ENCODE data around the gene GDF2. TPM values are rescaled to one million over a fixed set of nuclear protein-coding genes. Genes with fewer than 3 reads are reported as not detected.

The GDF2 gene
- total and polyA plus RNA-seq, 3 experiments from 2014 or later, result not detected

DNA sequence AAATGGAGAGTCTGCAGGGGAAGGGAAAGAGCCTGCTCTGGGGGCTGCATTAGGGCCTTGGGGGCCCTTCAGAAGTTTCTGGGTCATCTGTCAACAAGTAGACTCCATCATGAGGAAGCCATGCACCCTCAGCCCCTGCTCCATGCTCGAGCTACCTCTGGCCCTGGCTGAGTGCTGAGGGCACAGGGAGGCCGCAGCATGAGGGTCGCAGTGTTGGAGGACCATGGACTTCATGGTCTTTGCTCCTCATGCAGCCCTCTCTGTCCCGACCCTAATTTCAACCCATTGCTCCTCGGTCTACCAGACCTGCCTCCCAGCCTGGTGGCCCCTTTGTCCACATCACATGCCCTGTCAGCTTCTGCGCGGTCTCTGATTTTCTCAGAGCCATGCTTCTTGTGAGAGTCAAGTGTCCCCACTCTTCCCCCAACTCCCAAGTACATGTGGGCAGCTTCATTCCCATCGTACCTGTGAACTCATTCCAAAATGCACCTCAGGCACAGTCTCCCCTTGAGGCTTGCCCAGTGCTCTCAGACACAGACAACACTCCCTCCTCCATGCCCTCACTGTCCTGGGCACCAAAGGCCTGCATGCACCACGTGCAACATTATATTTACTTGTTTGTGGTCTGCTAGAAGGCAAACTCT lies 47.1 kb downstream of the GDF2 start:
- H3K27ac ChIP-seq (ENCODE audit: low read depth, low read length), result no peak overlapping the region
- ChIA-PET CTCF (interaction anchor here (1.3 kb wide), 1 partner anchor 28 kb away, joined by 3 read pairs; no protein-coding TSS in a partner anchor), POLR2A (no interaction called here)
- Mint-ChIP-seq H3K4me1 (no peaks in the 10 kb centered on the region), H3K4me3 (no peak overlapping the region), H3K27ac (no peak overlapping the region), H3K27me3 (peaks cover 6 to 11% of the 10 kb centered on the region in 2 donors), H3K9me3 (no peaks in the 10 kb centered on the region), H3K36me3 (no peaks in the 10 kb centered on the region)
- H3K4me1 ChIP-seq (ENCODE audit: insufficient read depth, low read length), result no peaks in the 10 kb centered on the region
- H3K27me3 ChIP-seq (ENCODE audit: insufficient read depth, low read length, poor library complexity, severe bottlenecking), result no peaks in the 10 kb centered on the region
- DNase-seq, result no peak
- H3K9me3 ChIP-seq (ENCODE audit: low read length), result no peaks in the 10 kb centered on the region
- H3K36me3 ChIP-seq (ENCODE audit: insufficient read depth, low read length), result no peaks in the 10 kb centered on the region
- no peak overlapping the region for H3K4me3 ChIP-seq (ENCODE audit: low read length)

GRCh38 chr10:47370015-47370767 lies 47.9 kb downstream of the GDF2 start:
- no peaks in the 10 kb centered on the region for H3K9me3 ChIP-seq (ENCODE audit: low read length)
- H3K27ac ChIP-seq (ENCODE audit: low read depth, low read length), result no peak overlapping the region
- H3K27me3 ChIP-seq (ENCODE audit: insufficient read depth, low read length, poor library complexity, severe bottlenecking), result no peaks in the 10 kb centered on the region
- H3K4me3 ChIP-seq (ENCODE audit: low read length), result no peak overlapping the region
- Mint-ChIP-seq H3K27ac (peak overlapping the region in 2 of 8 donors; percentile 24 to 26), H3K36me3 (no peaks in the 10 kb centered on the region), H3K9me3 (no peaks in the 10 kb centered on the region), H3K4me3 (no peak overlapping the region), H3K27me3 (peaks cover 10% of the 10 kb centered on the region in 2 donors), H3K4me1 (no peaks in the 10 kb centered on the region)
- no peaks in the 10 kb centered on the region for H3K4me1 ChIP-seq (ENCODE audit: insufficient read depth, low read length)
- H3K36me3 ChIP-seq (ENCODE audit: insufficient read depth, low read length), result no peaks in the 10 kb centered on the region
- DNase-seq, result no peak
- CTCF ChIA-PET, result no interaction called here
- POLR2A ChIA-PET, result no interaction called here

DNA sequence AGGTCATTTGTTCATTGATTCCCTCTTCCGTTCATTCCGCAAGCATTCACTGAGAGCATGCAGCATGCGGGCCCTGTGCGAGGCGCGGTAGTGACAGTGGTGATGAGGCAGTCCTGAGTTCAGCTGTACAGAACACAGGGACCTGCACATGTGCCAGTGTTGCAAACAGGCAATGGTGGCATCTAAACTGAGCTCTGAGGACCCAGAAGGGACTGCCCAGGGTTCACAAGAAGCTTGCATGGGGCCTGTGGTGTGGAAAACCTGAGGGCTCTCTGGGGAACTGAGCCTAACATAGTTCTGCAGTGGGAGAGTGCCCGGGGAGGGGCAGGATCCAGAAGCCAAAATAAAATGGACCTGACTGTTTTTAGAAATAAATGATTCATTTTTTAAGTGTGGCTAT lies 48.6 kb downstream of the GDF2 start:
- no peaks in the 10 kb centered on the region for H3K9me3 Mint-ChIP-seq
- no peaks in the 10 kb centered on the region for H3K4me1 Mint-ChIP-seq
- Histone ChIP-seq H3K27ac (ENCODE audit: low read depth, low read length) (no peak overlapping the region), H3K9me3 (ENCODE audit: low read length) (no peaks in the 10 kb centered on the region), H3K4me3 (ENCODE audit: low read length) (no peak overlapping the region), H3K4me1 (ENCODE audit: insufficient read depth, low read length) (no peaks in the 10 kb centered on the region), H3K36me3 (ENCODE audit: insufficient read depth, low read length) (no peaks in the 10 kb centered on the region), H3K27me3 (ENCODE audit: insufficient read depth, low read length, poor library complexity, severe bottlenecking) (no peaks in the 10 kb centered on the region)
- POLR2A ChIA-PET, result no interaction called here
- H3K4me3 Mint-ChIP-seq, result no peak overlapping the region
- DNase-seq, result no peak
- CTCF ChIA-PET, result interaction anchor here (0.8 kb wide), 1 partner anchor 59 kb away, joined by 3 read pairs; no protein-coding TSS in a partner anchor
- H3K27me3 Mint-ChIP-seq, result peaks cover 12 to 16% of the 10 kb centered on the region in 2 donors
- no peaks in the 10 kb centered on the region for H3K36me3 Mint-ChIP-seq
- H3K27ac Mint-ChIP-seq, result no peak overlapping the region

DNA sequence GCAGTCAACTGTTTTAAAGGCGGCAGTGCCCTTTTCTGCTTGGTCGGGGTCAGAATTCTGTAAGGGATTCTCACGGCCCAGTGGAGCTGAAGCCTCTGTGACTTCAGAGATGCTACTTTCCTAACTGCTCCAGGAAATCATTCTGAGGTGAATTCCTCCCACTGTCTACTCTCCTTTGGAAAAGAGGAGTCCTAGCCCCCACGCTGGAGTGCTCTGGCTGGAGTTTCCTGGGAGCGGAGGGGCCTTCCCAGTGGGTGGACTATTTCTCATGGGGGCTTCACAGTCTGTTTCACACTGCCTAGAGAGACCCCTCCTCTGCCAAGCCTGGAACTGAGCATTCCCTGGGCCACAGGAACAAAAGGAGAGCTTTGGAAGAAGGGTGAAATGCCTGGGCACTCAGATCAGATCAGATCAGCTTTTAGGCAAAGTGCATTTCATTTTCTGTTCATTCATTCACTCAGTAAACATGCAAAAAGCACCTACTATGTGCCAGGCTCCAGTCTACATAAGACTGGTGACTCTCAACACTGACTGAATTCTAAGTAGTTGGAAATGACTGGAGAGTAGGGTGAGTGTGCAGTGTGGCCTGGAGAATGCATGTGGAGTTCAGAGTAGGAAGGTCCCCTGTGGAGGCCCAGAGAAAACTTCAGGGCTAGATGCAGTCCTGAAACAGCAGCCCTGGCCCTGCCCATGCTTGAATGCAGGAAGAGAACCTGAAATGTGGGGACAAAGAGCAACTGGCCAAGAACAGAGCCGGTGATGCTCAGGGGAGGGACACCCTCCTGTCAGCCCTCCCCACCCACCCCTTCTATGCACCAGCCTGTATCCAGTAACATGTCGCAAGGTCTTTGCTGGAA lies 49.6 kb downstream of the GDF2 start:
- H3K27me3 ChIP-seq (ENCODE audit: insufficient read depth, low read length, poor library complexity, severe bottlenecking), result peaks cover under 1% of the 10 kb centered on the region
- no peak for DNase-seq
- no peaks in the 10 kb centered on the region for H3K9me3 ChIP-seq (ENCODE audit: low read length)
- H3K27me3 Mint-ChIP-seq, result peaks cover 19 to 24% of the 10 kb centered on the region in 2 donors
- no peaks in the 10 kb centered on the region for H3K36me3 ChIP-seq (ENCODE audit: insufficient read depth, low read length)
- H3K27ac ChIP-seq (ENCODE audit: low read depth, low read length), result no peak overlapping the region
- no peaks in the 10 kb centered on the region for H3K4me1 Mint-ChIP-seq
- H3K27ac Mint-ChIP-seq, result no peak overlapping the region
- H3K4me3 Mint-ChIP-seq, result no peak overlapping the region
- H3K4me1 ChIP-seq (ENCODE audit: insufficient read depth, low read length), result no peaks in the 10 kb centered on the region
- POLR2A ChIA-PET, result no interaction called here
- H3K4me3 ChIP-seq (ENCODE audit: low read length), result no peak overlapping the region
- H3K9me3 Mint-ChIP-seq, result no peaks in the 10 kb centered on the region
- CTCF ChIA-PET, result interaction anchor here (0.8 kb wide), 1 partner anchor 60 kb away, joined by 3 read pairs; no protein-coding TSS in a partner anchor
- H3K36me3 Mint-ChIP-seq, result no peaks in the 10 kb centered on the region

- Mint-ChIP-seq H3K27ac (no peak overlapping the region), H3K4me1 (no peaks in the 10 kb centered on the region), H3K36me3 (no peaks in the 10 kb centered on the region), H3K27me3 (peaks cover 24 to 32% of the 10 kb centered on the region in 2 donors), H3K4me3 (no peak overlapping the region), H3K9me3 (no peaks in the 10 kb centered on the region)
- POLR2A ChIA-PET, result no interaction called here
- Histone ChIP-seq H3K9me3 (ENCODE audit: low read length) (no peaks in the 10 kb centered on the region), H3K4me3 (ENCODE audit: low read length) (no peak overlapping the region), H3K27ac (ENCODE audit: low read depth, low read length) (no peak overlapping the region), H3K4me1 (ENCODE audit: insufficient read depth, low read length) (no peaks in the 10 kb centered on the region), H3K36me3 (ENCODE audit: insufficient read depth, low read length) (no peaks in the 10 kb centered on the region), H3K27me3 (ENCODE audit: insufficient read depth, low read length, poor library complexity, severe bottlenecking) (peaks cover 5% of the 10 kb centered on the region)
- CTCF ChIA-PET, result interaction anchor here (0.7 kb wide), 1 partner anchor 32 kb away, joined by 4 read pairs; no protein-coding TSS in a partner anchor
- DNase-seq, result no peak
These were observed 50.5 kb downstream of the GDF2 start for GRCh38 chr10:47372726-47373125.

- peaks cover 34 to 47% of the 10 kb centered on the region in 2 donors for H3K27me3 Mint-ChIP-seq
- Histone ChIP-seq H3K9me3 (ENCODE audit: low read length) (no peaks in the 10 kb centered on the region), H3K36me3 (ENCODE audit: insufficient read depth, low read length) (no peaks in the 10 kb centered on the region), H3K27ac (ENCODE audit: low read depth, low read length) (no peak overlapping the region), H3K4me3 (ENCODE audit: low read length) (no peak overlapping the region), H3K4me1 (ENCODE audit: insufficient read depth, low read length) (no peaks in the 10 kb centered on the region), H3K27me3 (ENCODE audit: insufficient read depth, low read length, poor library complexity, severe bottlenecking) (peaks cover 7% of the 10 kb centered on the region)
- no peaks in the 10 kb centered on the region for H3K4me1 Mint-ChIP-seq
- H3K27ac Mint-ChIP-seq, result peak overlapping the region in 1 of 8 donors; percentile 62
- H3K9me3 Mint-ChIP-seq, result no peaks in the 10 kb centered on the region
- no peak for DNase-seq
- ChIA-PET CTCF (interaction anchor here (1.1 kb wide), 1 partner anchor 11 kb away, joined by 3 read pairs; no protein-coding TSS in a partner anchor), POLR2A (no interaction called here)
- H3K4me3 Mint-ChIP-seq, result no peak overlapping the region
- H3K36me3 Mint-ChIP-seq, result no peaks in the 10 kb centered on the region
These were observed 52.6 kb downstream of the GDF2 start for GRCh38 chr10:47374611-47375536.

- Mint-ChIP-seq H3K27me3 (peaks cover 40 to 65% of the 10 kb centered on the region in 2 donors), H3K27ac (no peak overlapping the region), H3K4me3 (no peak overlapping the region), H3K36me3 (no peaks in the 10 kb centered on the region), H3K9me3 (peaks cover 0 to 1% (median 0%) of the 10 kb centered on the region in 5 donors), H3K4me1 (no peaks in the 10 kb centered on the region)
- no peak for DNase-seq
- POLR2A ChIA-PET, result no interaction called here
- no peak overlapping the region for H3K4me3 ChIP-seq (ENCODE audit: low read length)
- H3K27ac ChIP-seq (ENCODE audit: low read depth, low read length), result no peak overlapping the region
- no peaks in the 10 kb centered on the region for H3K4me1 ChIP-seq (ENCODE audit: insufficient read depth, low read length)
- H3K27me3 ChIP-seq (ENCODE audit: insufficient read depth, low read length, poor library complexity, severe bottlenecking), result peaks cover 15% of the 10 kb centered on the region
- CTCF ChIA-PET, result no interaction called here
- no peaks in the 10 kb centered on the region for H3K9me3 ChIP-seq (ENCODE audit: low read length)
- no peaks in the 10 kb centered on the region for H3K36me3 ChIP-seq (ENCODE audit: insufficient read depth, low read length)
These were observed 54.4 kb downstream of the GDF2 start for GRCh38 chr10:47376522-47377220.
